Measurements from ENCODE around the gene AHCTF1. TPM values are rescaled to one million over a fixed set of nuclear protein-coding genes. Genes with fewer than 3 reads are reported as not detected.
"Not testable (repeated sequence)": the region's sequence is repeated elsewhere in the genome, so short reads cannot be mapped to it uniquely, and the experiment has no call there.

Gene AHCTF1
- polyA plus RNA-seq, 1 experiment = 6.1 TPM

- POLR2A ChIA-PET = interaction anchor here (0.7 kb wide), 1 partner anchor 32 kb away, joined by 3 read pairs; no protein-coding TSS in a partner anchor
- DNase-seq (ENCODE audit: low read depth) = no peak
- Histone ChIP-seq H3K27me3 (ENCODE audit: control insufficient read depth, insufficient read depth, low read length) (no peaks in the 10 kb centered on the region), H3K4me3 (ENCODE audit: low read depth, low read length) (no peak overlapping the region), H3K36me3 (ENCODE audit: control insufficient read depth, insufficient read depth, low read length) (peaks cover 4% of the 10 kb centered on the region; the same call in 1 of the 2 replicates)
- CTCF ChIA-PET = no interaction called here
- TF ChIP-seq CTCF (IDR thresholded peaks at IDR 0.05; ENCODE audit: insufficient read depth, low read depth, low read length) = no peak
These were observed 43.2 kb downstream of the AHCTF1 start for GRCh38 chr1:246888522-246888921.

GRCh38 chr1:246885389-246885788 lies 46.4 kb downstream of the AHCTF1 start:
- H3K4me3 ChIP-seq (ENCODE audit: low read depth, low read length); H3K36me3 ChIP-seq (ENCODE audit: control insufficient read depth, insufficient read depth, low read length); DNase-seq (ENCODE audit: low read depth); POLR2A ChIA-PET; H3K27me3 ChIP-seq (ENCODE audit: control insufficient read depth, insufficient read depth, low read length): not testable (repeated sequence)
- CTCF ChIA-PET = interaction anchor here (0.6 kb wide), 1 partner anchor 546 kb away, joined by 3 read pairs; no protein-coding TSS in a partner anchor

GRCh38 chr1:246878551-246878950 lies 53.2 kb downstream of the AHCTF1 start:
- DNase-seq (ENCODE audit: low read depth) = no peak

GRCh38 chr1:246876431-246876830 lies 55.3 kb downstream of the AHCTF1 start:
- TF ChIP-seq CTCF (IDR thresholded peaks at IDR 0.05; ENCODE audit: insufficient read depth, low read depth, low read length) = no peak
- Histone ChIP-seq H3K36me3 (ENCODE audit: control insufficient read depth, insufficient read depth, low read length) (peaks cover 3% of the 10 kb centered on the region), H3K4me3 (ENCODE audit: low read depth, low read length) (no peak overlapping the region), H3K27me3 (ENCODE audit: control insufficient read depth, insufficient read depth, low read length) (no peaks in the 10 kb centered on the region)
- DNase-seq (ENCODE audit: low read depth) = no peak
- ChIA-PET POLR2A (no interaction called here), CTCF (no interaction called here)

More at GRCh38 chr1:246878551-246878950, 53.2 kb downstream of the AHCTF1 start:
- no peaks in the 10 kb centered on the region for H3K27me3 ChIP-seq (ENCODE audit: control insufficient read depth, insufficient read depth, low read length)
- CTCF ChIA-PET = no interaction called here
- TF ChIP-seq CTCF (IDR thresholded peaks at IDR 0.05; ENCODE audit: insufficient read depth, low read depth, low read length) = no peak
- H3K36me3 ChIP-seq (ENCODE audit: control insufficient read depth, insufficient read depth, low read length) = peaks cover 3% of the 10 kb centered on the region
- no peak overlapping the region for H3K4me3 ChIP-seq (ENCODE audit: low read depth, low read length)
- POLR2A ChIA-PET = no interaction called here

- peak; percentile 56 for DNase-seq (ENCODE audit: low read depth)
- H3K36me3 ChIP-seq (ENCODE audit: control insufficient read depth, insufficient read depth, low read length) = peaks cover 3% of the 10 kb centered on the region
- H3K4me3 ChIP-seq (ENCODE audit: low read depth, low read length) = no peak overlapping the region
- no peaks in the 10 kb centered on the region for H3K27me3 ChIP-seq (ENCODE audit: control insufficient read depth, insufficient read depth, low read length)
- no peak for TF ChIP-seq CTCF (IDR thresholded peaks at IDR 0.05; ENCODE audit: insufficient read depth, low read depth, low read length)
- ChIA-PET CTCF (no interaction called here), POLR2A (no interaction called here)
These were observed 56.4 kb downstream of the AHCTF1 start for GRCh38 chr1:246875041-246876026.

Measured in BJ (cell line).